Measurements from ENCODE around the gene GTF3C4.

The GTF3C4 gene

DNA sequence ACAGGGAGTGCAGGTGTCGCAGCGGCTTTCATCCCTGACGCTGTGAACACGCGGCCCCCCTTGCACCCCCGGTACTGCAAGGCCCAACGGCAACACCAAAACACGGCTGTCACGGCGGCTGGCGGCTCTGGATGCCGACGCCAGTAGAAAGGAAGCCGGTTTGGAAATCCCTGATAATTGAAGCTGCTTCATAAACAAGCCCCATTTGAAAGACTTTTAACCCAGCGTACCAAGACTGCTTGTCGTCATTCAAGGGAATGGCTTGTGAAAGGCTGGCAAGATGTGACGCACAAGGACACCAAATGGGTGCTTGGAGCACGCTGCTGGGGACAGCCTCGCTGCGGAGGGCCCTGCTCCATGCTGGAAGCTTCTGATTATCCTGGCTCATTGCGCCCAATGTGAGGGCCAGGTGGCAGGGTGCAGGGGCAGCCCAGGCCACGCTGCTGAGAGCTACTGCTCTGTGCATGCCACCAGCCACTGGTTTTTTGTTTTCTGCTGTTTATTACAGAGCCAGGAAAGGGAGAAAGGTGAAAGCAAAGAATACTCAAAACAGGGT is 63.1 kb downstream of the GTF3C4 start:
- H2AFZ ChIP-seq (ENCODE audit: low read depth, low read length, severe bottlenecking) = no peak overlapping the region
- H3K79me2 ChIP-seq (ENCODE audit: insufficient read depth, low read length) = no peaks in the 10 kb centered on the region
- H3K27ac ChIP-seq (ENCODE audit: low read depth, low read length) = no peak overlapping the region
- no peaks in the 10 kb centered on the region for H4K20me1 ChIP-seq (ENCODE audit: low read depth, low read length)
- no peaks in the 10 kb centered on the region for H3K27me3 ChIP-seq (ENCODE audit: low read length)
- H3K9ac ChIP-seq (ENCODE audit: low read length) = no peak overlapping the region
- no peak for TF ChIP-seq CTCF (IDR thresholded peaks at IDR 0.05; ENCODE audit: insufficient read depth, low read length, poor library complexity, severe bottlenecking)
- no peak for TF ChIP-seq EZH2phosphoT487 (conservative IDR thresholded peaks at IDR 0.05; ENCODE audit: low read length)
- no peaks in the 10 kb centered on the region for H3K36me3 ChIP-seq (ENCODE audit: low read length)
- no peaks in the 10 kb centered on the region for H3F3A ChIP-seq (ENCODE audit: insufficient read depth)
- no peaks in the 10 kb centered on the region for H3K9me3 ChIP-seq (ENCODE audit: insufficient read depth, low read length)
- no peak overlapping the region for H3K4me2 ChIP-seq (ENCODE audit: low read depth, low read length, poor library complexity, severe bottlenecking)
- H3K4me3 ChIP-seq (ENCODE audit: insufficient read depth, low read length, poor library complexity, severe bottlenecking) = no peak overlapping the region
- H3K9me2 ChIP-seq (replicated peaks; ENCODE audit: insufficient read depth, low read length) = no peaks in the 10 kb centered on the region

DNA sequence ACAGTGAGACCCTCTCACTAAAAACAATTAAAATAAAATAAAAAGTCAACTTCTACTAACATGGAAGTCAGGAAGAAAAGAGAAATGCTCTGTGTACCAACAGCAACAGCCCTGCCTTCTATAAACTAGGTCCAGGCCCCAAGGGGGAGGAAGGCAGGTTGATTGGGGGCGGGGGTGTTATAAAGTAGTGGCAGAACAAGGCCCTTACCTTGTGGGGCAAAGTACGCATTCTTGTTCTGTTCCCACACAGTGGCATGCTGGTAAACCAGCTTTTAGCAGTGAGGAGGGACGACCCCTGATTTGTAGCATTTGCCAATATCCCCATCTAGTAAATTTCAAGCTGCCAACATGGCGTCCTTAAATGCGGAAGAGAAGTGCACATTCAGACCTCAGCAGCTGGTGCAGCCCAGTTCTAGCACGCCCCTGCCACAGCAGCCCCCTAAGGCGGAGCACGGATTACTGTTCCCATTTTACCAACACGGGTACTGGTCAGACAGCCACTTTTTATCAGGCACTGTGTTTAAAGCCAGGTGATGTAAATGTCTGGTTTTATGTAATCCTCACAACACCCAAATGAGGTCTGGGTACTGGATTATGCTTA is 69.5 kb downstream of the GTF3C4 start:
- Histone ChIP-seq H3K27ac (ENCODE audit: low read depth, low read length) (no peak overlapping the region), H3K36me3 (ENCODE audit: low read length) (no peaks in the 10 kb centered on the region), H3K4me2 (ENCODE audit: low read depth, low read length, poor library complexity, severe bottlenecking) (no peak overlapping the region), H3K27me3 (ENCODE audit: low read length) (no peaks in the 10 kb centered on the region), H3K4me3 (ENCODE audit: insufficient read depth, low read length, poor library complexity, severe bottlenecking) (no peak overlapping the region), H2AFZ (ENCODE audit: low read depth, low read length, severe bottlenecking) (no peak overlapping the region), H3K9me2 (replicated peaks; ENCODE audit: insufficient read depth, low read length) (no peaks in the 10 kb centered on the region), H4K20me1 (ENCODE audit: low read depth, low read length) (no peaks in the 10 kb centered on the region), H3F3A (ENCODE audit: insufficient read depth) (no peaks in the 10 kb centered on the region), H3K9me3 (ENCODE audit: insufficient read depth, low read length) (no peaks in the 10 kb centered on the region), H3K9ac (ENCODE audit: low read length) (no peak overlapping the region), H3K79me2 (ENCODE audit: insufficient read depth, low read length) (no peaks in the 10 kb centered on the region)
- no peak for TF ChIP-seq CTCF (IDR thresholded peaks at IDR 0.05; ENCODE audit: insufficient read depth, low read length, poor library complexity, severe bottlenecking)
- TF ChIP-seq EZH2phosphoT487 (conservative IDR thresholded peaks at IDR 0.05; ENCODE audit: low read length) = no peak

DNA sequence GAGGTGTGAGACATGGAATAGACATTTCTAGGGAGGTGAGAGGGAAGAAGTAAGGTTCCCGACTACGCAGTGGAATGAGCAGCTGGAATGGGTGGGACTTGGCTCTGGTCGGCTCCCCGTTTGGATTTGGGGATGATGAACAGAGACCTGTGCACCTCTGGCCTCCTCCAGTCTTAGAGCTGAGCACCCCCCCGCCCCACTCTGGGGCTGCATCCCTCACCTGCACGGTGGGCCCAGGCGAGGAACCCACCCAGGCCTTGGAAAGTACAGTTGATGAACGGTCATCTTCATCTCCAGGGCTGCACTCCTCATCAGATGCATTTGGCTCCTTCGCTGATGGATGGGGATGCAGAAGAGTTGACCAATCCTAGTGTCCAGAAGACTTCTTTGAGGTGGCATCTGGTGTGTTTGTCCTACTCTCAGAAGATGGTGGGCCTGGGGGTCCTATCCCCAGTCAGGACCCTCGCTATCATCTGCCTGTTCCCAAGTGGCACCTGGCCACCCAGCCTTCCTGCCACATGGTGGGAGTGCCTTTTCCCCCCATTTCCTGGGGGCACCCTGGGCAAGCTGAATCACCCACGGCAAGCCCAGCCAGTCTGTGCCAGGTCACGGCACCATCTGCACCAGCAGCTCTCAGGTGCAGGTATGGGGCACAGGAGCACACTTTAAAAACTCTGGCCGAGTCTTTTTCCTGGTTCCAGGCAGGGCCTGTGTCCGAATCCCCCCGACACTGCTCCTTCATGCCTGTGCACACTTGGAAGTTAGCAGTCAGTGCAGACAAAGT is 70.5 kb downstream of the GTF3C4 start:
- no peak overlapping the region for H3K27ac ChIP-seq (ENCODE audit: low read depth, low read length)
- no peaks in the 10 kb centered on the region for H4K20me1 ChIP-seq (ENCODE audit: low read depth, low read length)
- H3K4me3 ChIP-seq (ENCODE audit: insufficient read depth, low read length, poor library complexity, severe bottlenecking) = no peak overlapping the region
- H3K9me3 ChIP-seq (ENCODE audit: insufficient read depth, low read length) = no peaks in the 10 kb centered on the region
- H3K9ac ChIP-seq (ENCODE audit: low read length) = no peak overlapping the region
- H2AFZ ChIP-seq (ENCODE audit: low read depth, low read length, severe bottlenecking) = no peak overlapping the region
- no peak overlapping the region for H3K4me2 ChIP-seq (ENCODE audit: low read depth, low read length, poor library complexity, severe bottlenecking)
- no peaks in the 10 kb centered on the region for H3F3A ChIP-seq (ENCODE audit: insufficient read depth)
- H3K79me2 ChIP-seq (ENCODE audit: insufficient read depth, low read length) = no peaks in the 10 kb centered on the region
- H3K9me2 ChIP-seq (replicated peaks; ENCODE audit: insufficient read depth, low read length) = no peaks in the 10 kb centered on the region
- H3K36me3 ChIP-seq (ENCODE audit: low read length) = no peaks in the 10 kb centered on the region
- no peaks in the 10 kb centered on the region for H3K27me3 ChIP-seq (ENCODE audit: low read length)
- TF ChIP-seq CTCF (IDR thresholded peaks at IDR 0.05; ENCODE audit: insufficient read depth, low read length, poor library complexity, severe bottlenecking) (no peak), EZH2phosphoT487 (conservative IDR thresholded peaks at IDR 0.05; ENCODE audit: low read length) (no peak)

All from SU-DHL-6 (cell line).